OCI-LY3 (cell line): Measurements from ENCODE around the gene TMEM14B.

ENCODE experiments used
- H2AFZ ChIP-seq: fragments of 200-600, 300-600 bp; shearing (Covaris generic); 2 replicates; pipeline ENCODE4 v1.6.0; 2014; ENCODE audit warnings: antibody characterized with exemption, low read depth, low read length
- H3K27ac ChIP-seq: fragments of 200-600, 300-600 bp; sonication (generic); 2 replicates; pipeline ENCODE4 v1.5.1; 2014; ENCODE audit warnings: mild to moderate bottlenecking, low read length, moderate library complexity, mixed read lengths
- H3K27me3 ChIP-seq: fragments of 200-600, 300-600 bp; sonication (generic); 2 replicates; pipeline ENCODE4 v1.6.1; 2014; ENCODE audit warnings: low read depth, low read length, mixed read lengths
- H3K36me3 ChIP-seq: fragments of 200-600, 300-600 bp; sonication (generic); replicated peaks from 2 replicates; pipeline ENCODE3; 2014; ENCODE audit warnings: low read depth, low read length, mixed read lengths
- H3K4me1 ChIP-seq: fragments of 300-600, 200-600 bp; sonication (generic); 2 replicates; pipeline ENCODE4 v1.6.1; 2014; ENCODE audit warnings: low read length, mixed read lengths
- H3K4me2 ChIP-seq: fragments of 200-600, 300-600 bp; sonication (generic); 2 replicates; pipeline ENCODE4 v1.6.1; 2014; ENCODE audit warnings: low read length, mixed read lengths
- H3K4me3 ChIP-seq: fragments of 300-600, 200-600 bp; sonication (generic); 2 replicates; pipeline ENCODE4 v1.5.1; 2014; ENCODE audit warnings: antibody characterized with exemption, mild to moderate bottlenecking, low read length, moderate library complexity
- H3K79me2 ChIP-seq: fragments of 300-600, 200-600 bp; shearing (Covaris generic); 2 replicates; pipeline ENCODE4 v1.6.1; 2014; ENCODE audit warnings: mild to moderate bottlenecking, low read length, mixed read lengths
- H3K9ac ChIP-seq: fragments of 300-600, 200-600 bp; shearing (Covaris generic); 2 replicates; pipeline ENCODE4 v1.6.0; 2014; ENCODE audit warnings: mild to moderate bottlenecking, low read length, moderate library complexity
- H3K9me3 ChIP-seq: fragments of 200-600, 300-600 bp; shearing (Covaris generic); 2 replicates; pipeline ENCODE4 v1.6.1; 2014; ENCODE audit warnings: low read length, mixed read lengths; ENCODE audit not compliant: insufficient read depth
- H4K20me1 ChIP-seq: fragments of 200-600, 300-600 bp; sonication (generic); 2 replicates; pipeline ENCODE4 v1.6.1; 2016; ENCODE audit warnings: low read length, mixed read lengths; ENCODE audit not compliant: insufficient read depth
- EZH2phosphoT487 ChIP-seq: fragments of 200-600 bp; shearing (Covaris generic); IDR thresholded peaks from 2 replicates; pipeline ENCODE4 v1.6.1; 2018; ENCODE audit warnings: antibody characterized with exemption, mixed run types, low read depth
- TF ChIP-seq, protein P1 (sequence below): fragments of 200-600, 300-600 bp; sonication (generic); IDR thresholded peaks from 2 replicates; pipeline ENCODE4 v1.5.1; 2014; ENCODE audit warnings: antibody characterized with exemption, low read length, low read depth

Gene TMEM14B

DNA sequence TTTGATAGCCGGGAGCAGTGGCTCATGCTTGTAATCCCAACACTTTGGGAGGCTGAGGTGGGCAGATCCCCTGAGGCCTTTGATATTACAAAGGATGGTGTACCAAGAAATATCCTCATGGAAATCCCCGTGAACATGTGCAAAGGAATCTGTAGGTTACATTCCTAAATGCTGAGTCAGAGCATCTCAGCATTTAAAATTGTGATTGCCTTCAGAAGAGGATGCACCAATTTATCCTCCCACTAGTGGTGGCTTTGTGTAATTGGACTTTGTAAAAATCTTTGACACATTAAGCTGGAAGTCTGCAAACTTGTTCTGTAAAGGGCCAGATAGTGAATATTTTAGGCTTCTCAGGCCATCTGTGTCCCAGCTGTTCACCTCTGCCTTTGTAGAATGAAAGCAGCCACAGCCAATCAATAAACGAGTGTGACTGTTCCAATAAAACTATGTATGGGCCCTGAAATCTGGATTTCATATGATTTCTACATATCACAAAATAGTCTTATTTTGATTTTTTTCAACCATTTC is 11.8 kb downstream of the TMEM14B start:
- Histone ChIP-seq H3K36me3 (peaks cover 2% of the 10 kb centered on the region), H2AFZ (no peak overlapping the region), H3K79me2 (no peaks in the 10 kb centered on the region), H3K4me1 (no peaks in the 10 kb centered on the region), H4K20me1 (no peaks in the 10 kb centered on the region), H3K27ac (no peak overlapping the region), H3K27me3 (no peaks in the 10 kb centered on the region), H3K9me3 (no peaks in the 10 kb centered on the region), H3K4me3 (no peak overlapping the region), H3K4me2 (no peak overlapping the region), H3K9ac (no peak overlapping the region)
- TF ChIP-seq EZH2phosphoT487: no peak
- TF ChIP-seq, protein P1, sequence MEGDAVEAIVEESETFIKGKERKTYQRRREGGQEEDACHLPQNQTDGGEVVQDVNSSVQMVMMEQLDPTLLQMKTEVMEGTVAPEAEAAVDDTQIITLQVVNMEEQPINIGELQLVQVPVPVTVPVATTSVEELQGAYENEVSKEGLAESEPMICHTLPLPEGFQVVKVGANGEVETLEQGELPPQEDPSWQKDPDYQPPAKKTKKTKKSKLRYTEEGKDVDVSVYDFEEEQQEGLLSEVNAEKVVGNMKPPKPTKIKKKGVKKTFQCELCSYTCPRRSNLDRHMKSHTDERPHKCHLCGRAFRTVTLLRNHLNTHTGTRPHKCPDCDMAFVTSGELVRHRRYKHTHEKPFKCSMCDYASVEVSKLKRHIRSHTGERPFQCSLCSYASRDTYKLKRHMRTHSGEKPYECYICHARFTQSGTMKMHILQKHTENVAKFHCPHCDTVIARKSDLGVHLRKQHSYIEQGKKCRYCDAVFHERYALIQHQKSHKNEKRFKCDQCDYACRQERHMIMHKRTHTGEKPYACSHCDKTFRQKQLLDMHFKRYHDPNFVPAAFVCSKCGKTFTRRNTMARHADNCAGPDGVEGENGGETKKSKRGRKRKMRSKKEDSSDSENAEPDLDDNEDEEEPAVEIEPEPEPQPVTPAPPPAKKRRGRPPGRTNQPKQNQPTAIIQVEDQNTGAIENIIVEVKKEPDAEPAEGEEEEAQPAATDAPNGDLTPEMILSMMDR: peak; percentile 26

GRCh38 chr6:10759884-10760329 is 12.3 kb downstream of the TMEM14B start:
- Histone ChIP-seq H3K27ac (no peak overlapping the region), H3K9ac (no peak overlapping the region)
- TF ChIP-seq, protein P1: no peak
- TF ChIP-seq EZH2phosphoT487: no peak

GRCh38 chr6:10763006-10763405 is 15.4 kb downstream of the TMEM14B start:
- H3K4me2 ChIP-seq: no peak overlapping the region
- H3K4me3 ChIP-seq: no peak overlapping the region
- no peaks in the 10 kb centered on the region for H3K9me3 ChIP-seq
- H3K27ac ChIP-seq: no peak overlapping the region
- peaks cover under 1% of the 10 kb centered on the region for H3K36me3 ChIP-seq
- no peaks in the 10 kb centered on the region for H4K20me1 ChIP-seq
- H3K9ac ChIP-seq: no peak overlapping the region
- H3K79me2 ChIP-seq: no peaks in the 10 kb centered on the region
- TF ChIP-seq EZH2phosphoT487: no peak
- TF ChIP-seq, protein P1: no peak
- no peak overlapping the region for H2AFZ ChIP-seq
- H3K27me3 ChIP-seq: no peaks in the 10 kb centered on the region
- H3K4me1 ChIP-seq: no peaks in the 10 kb centered on the region

More at GRCh38 chr6:10759884-10760329, 12.3 kb downstream of the TMEM14B start:
- Histone ChIP-seq H3K36me3 (peaks cover 2% of the 10 kb centered on the region), H3K9me3 (no peaks in the 10 kb centered on the region), H3K4me3 (no peak overlapping the region), H3K79me2 (no peaks in the 10 kb centered on the region), H3K4me2 (no peak overlapping the region), H2AFZ (no peak overlapping the region), H3K27me3 (no peaks in the 10 kb centered on the region), H4K20me1 (no peaks in the 10 kb centered on the region), H3K4me1 (no peaks in the 10 kb centered on the region)

GRCh38 chr6:10769419-10769818 is 21.8 kb downstream of the TMEM14B start:
- Histone ChIP-seq H3K79me2 (no peaks in the 10 kb centered on the region), H4K20me1 (no peaks in the 10 kb centered on the region), H3K4me1 (no peaks in the 10 kb centered on the region), H3K27ac (no peak overlapping the region), H3K4me3 (no peak overlapping the region), H3K4me2 (no peak overlapping the region), H3K9me3 (no peaks in the 10 kb centered on the region), H3K36me3 (no peaks in the 10 kb centered on the region), H2AFZ (no peak overlapping the region), H3K27me3 (no peaks in the 10 kb centered on the region), H3K9ac (no peak overlapping the region)
- TF ChIP-seq EZH2phosphoT487: no peak
- TF ChIP-seq, protein P1: no peak
